Measurements from ENCODE around the gene DAGLA. TPM values are rescaled to one million over a fixed set of nuclear protein-coding genes. Genes with fewer than 3 reads are reported as not detected.

The DAGLA gene
- total RNA-seq, 1 experiment from 2014 or later, result 4.5 TPM

GRCh38 chr11:61701242-61701886 lies 21.2 kb downstream of the DAGLA start:
- H3K9ac ChIP-seq (ENCODE audit: extremely low read depth, insufficient read length, low read length), result no peak overlapping the region
- Mint-ChIP-seq H3K27me3 (ENCODE audit: low read depth) (peaks cover 4% of the 10 kb centered on the region), H3K4me1 (peaks cover 28 to 53% of the 10 kb centered on the region in 2 experiments), H3K4me3 (no peak overlapping the region), H3K27ac (peak overlapping the region in 1 of 3 experiments; percentile 54; a peak in 2 of 7 replicates), H3K9me3 (no peaks in the 10 kb centered on the region; a peak in 1 of 5 replicates), H3K36me3 (ENCODE audit: insufficient read depth in 1 of 3, low read depth in 3 of 3) (no peaks in the 10 kb centered on the region)
- H3K27ac ChIP-seq (ENCODE audit: insufficient read length, low read depth, low read length), result no peak overlapping the region
- no peaks in the 10 kb centered on the region for H3K27me3 ChIP-seq (ENCODE audit: insufficient read depth, low read length)
- H2AK5ac ChIP-seq (ENCODE audit: insufficient read length, low read length), result no peak overlapping the region
- no peaks in the 10 kb centered on the region for H3K79me2 ChIP-seq (ENCODE audit: insufficient read depth, low read length)
- H3K9me3 ChIP-seq (ENCODE audit: control insufficient read depth, low read depth, low read length), result no peaks in the 10 kb centered on the region
- H3K4me2 ChIP-seq (ENCODE audit: insufficient read depth, insufficient read length, low read length), result no peak overlapping the region
- H2BK5ac ChIP-seq (ENCODE audit: insufficient read length, low read length), result no peak overlapping the region
- H2BK120ac ChIP-seq (ENCODE audit: low read depth, low read length, poor library complexity, severe bottlenecking), result no peak overlapping the region
- peak; percentile 85 for DNase-seq
- no peak overlapping the region for H3K18ac ChIP-seq (ENCODE audit: insufficient read length, low read depth, low read length)
- no peak overlapping the region for H2BK12ac ChIP-seq (ENCODE audit: insufficient read length, low read depth, low read length)
- WGBS (ENCODE audit: extremely low coverage, insufficient read length, low lambda C conversion rate), result no CpG with 5 or more reads among the region's 18 CpGs
- no peak overlapping the region for H4K8ac ChIP-seq (replicated peaks; ENCODE audit: insufficient read length, low read depth, low read length)
- H3K14ac ChIP-seq (ENCODE audit: insufficient read depth, low read length), result no peak overlapping the region
- no peak overlapping the region for H4K5ac ChIP-seq (ENCODE audit: insufficient read length, low read depth, low read length)
- H4K20me1 ChIP-seq (ENCODE audit: control insufficient read depth, insufficient read depth, insufficient read length), result no peaks in the 10 kb centered on the region
- H3T11ph ChIP-seq (ENCODE audit: low read length), result no peak overlapping the region
- H3K23me2 ChIP-seq (ENCODE audit: insufficient read length, low read depth, low read length, poor library complexity, severe bottlenecking), result no peaks in the 10 kb centered on the region
- TF ChIP-seq CTCF (conservative IDR thresholded peaks at IDR 0.05), result peak; percentile 69
- no peaks in the 10 kb centered on the region for H3K4me1 ChIP-seq (ENCODE audit: insufficient read depth, low read length)
- H3K79me1 ChIP-seq (ENCODE audit: insufficient read depth, low read depth, low read length, poor library complexity, severe bottlenecking), result no peaks in the 10 kb centered on the region
- no peak overlapping the region for H2BK20ac ChIP-seq (ENCODE audit: low read depth, low read length, poor library complexity, severe bottlenecking)
- no peak overlapping the region for H3K56ac ChIP-seq (ENCODE audit: insufficient read length, low read depth, low read length)
- no peak overlapping the region for H3K4ac ChIP-seq (ENCODE audit: low read depth, low read length)
- H3K23ac ChIP-seq (ENCODE audit: insufficient read length, low read depth, low read length), result no peak overlapping the region
- no peak overlapping the region for H4K91ac ChIP-seq (ENCODE audit: insufficient read length, low read depth, low read length)
- H2BK15ac ChIP-seq (ENCODE audit: low read depth, low read length), result no peak overlapping the region
- H2AFZ ChIP-seq (ENCODE audit: low read length), result no peak overlapping the region

Measured in H9 (cell line).